Activated CD4-positive, alpha-beta T cell treated with anti-CD3 and anti-CD28 coated beads, Interleukin-2, amount 50 U/mL, for 1 hour (primary cell): ENCODE measurements around the gene BCAS2.
"Not testable (repeated sequence)": the region's sequence is repeated elsewhere in the genome, so short reads cannot be mapped to it uniquely, and the experiment has no call there.

Experiments used
- DNase-seq: peaks from one replicate; pipeline ENCODE4 v3.0.0-alpha.2; 2020

The BCAS2 gene

GRCh38 chr1:114581335-114582287 lies at the start of gene BCAS2:
Gene BCAS2, minus strand, starts transcription at chr1:114581615. Its CDS starts 24 bp downstream, at chr1:114581591.
- peak; percentile 93 for DNase-seq

DNA sequence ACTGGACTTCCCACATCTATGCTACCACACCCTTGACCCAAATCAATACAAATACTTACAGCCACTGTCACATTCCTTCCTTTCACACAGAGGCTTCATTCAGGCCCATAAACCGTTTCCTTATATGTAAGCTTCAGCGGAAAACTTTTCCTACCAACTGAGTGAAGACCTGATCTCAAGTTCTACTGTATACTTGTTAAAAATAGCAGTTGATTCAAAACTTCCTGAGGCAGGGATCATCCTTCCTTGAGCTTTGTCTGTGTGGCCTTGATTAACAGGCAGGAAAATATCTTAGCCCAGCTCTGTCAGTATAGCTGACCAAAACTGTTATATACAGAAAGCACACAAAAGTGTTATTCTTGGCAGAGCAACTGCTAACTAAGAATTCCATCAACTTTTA lies 45.7 kb upstream of the BCAS2 start:
- DNase-seq, result no peak

- no peak for DNase-seq
Measured at GRCh38 chr1:114623364-114623763, 41.9 kb upstream of the BCAS2 start.

GRCh38 chr1:114620419-114620818 lies 39.0 kb upstream of the BCAS2 start:
- no peak for DNase-seq

GRCh38 chr1:114618606-114619005 lies 37.2 kb upstream of the BCAS2 start:
- DNase-seq, result no peak

- no peak for DNase-seq
Measured at GRCh38 chr1:114610546-114611245, 29.3 kb upstream of the BCAS2 start.

GRCh38 chr1:114609826-114610225 lies 28.4 kb upstream of the BCAS2 start:
- no peak for DNase-seq

DNA sequence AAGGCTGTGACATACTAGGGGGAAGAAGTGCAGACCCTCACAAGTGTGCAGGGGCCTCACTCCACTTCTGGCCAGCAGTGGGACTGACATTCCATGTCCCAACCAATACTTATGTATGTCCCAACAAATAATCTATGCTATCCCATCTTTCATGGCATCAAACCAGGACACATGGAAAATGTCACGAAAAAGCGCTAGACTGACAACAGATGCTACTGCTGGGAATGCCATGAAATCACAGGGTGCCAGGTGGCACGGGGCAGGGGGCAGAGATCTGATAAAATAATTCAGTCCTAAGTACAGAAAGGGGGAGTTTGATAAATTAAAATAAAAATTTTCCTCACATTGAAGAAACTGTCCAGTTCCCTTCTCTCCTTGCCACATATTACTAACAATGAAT lies 27.6 kb upstream of the BCAS2 start:
- DNase-seq, result no peak

DNA sequence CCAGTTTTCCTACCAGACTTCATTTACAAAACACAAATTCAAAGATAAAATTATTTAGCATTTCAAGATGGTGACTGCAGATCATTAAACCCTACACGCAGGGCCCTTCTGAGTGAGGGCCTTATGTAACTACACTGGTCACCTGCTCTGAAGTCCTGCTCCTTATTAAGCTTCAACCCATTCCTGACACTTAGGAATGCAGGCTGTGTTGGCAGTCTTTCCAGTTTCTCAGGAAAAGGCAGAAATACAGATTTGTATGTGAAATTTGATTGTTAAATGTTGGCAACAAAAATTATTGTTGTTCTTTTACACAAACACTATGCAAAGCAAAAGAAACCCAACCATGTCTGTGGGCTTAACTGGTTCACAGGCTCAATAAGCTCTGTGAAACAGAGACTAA lies 25.8 kb upstream of the BCAS2 start:
- DNase-seq, result no peak

DNA sequence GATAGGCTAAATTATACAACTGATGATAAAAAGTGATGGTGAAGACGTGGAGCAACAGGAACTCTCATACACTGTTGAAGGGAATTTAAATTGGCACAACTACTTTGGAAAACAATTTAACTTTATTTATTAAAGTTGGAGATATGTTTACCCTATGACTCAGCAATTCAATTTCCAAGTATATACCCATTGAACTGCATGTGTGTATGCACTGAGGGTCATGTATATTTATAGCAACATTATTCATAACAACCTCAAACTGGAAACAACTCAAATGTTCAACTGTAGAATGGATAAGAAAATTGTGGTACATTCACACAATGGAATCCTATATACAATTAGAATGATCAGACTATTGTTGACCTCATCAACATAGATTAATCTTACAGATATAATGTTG lies 16.5 kb upstream of the BCAS2 start:
- DNase-seq, result no peak

DNA sequence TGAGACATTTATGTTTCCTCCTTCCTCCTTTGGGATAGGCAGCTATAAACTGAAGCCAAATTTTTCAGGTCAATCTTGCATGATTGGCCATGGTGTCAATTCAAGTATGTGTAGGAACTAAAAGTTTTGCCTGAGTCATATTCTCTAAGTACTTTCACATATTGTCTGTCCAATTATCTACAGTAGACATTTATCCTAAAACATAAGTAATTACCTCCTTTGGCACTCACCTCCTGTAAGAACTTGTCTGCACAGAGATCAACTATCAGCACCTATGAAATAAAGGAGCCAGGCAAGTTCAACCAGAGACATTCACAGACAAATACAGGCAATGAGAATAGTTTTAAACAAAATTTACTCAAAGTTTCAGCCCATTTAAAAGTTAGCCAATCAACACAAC lies 14.2 kb upstream of the BCAS2 start:
- no peak for DNase-seq

GRCh38 chr1:114594046-114594445 lies 12.6 kb upstream of the BCAS2 start:
- no peak for DNase-seq

DNA sequence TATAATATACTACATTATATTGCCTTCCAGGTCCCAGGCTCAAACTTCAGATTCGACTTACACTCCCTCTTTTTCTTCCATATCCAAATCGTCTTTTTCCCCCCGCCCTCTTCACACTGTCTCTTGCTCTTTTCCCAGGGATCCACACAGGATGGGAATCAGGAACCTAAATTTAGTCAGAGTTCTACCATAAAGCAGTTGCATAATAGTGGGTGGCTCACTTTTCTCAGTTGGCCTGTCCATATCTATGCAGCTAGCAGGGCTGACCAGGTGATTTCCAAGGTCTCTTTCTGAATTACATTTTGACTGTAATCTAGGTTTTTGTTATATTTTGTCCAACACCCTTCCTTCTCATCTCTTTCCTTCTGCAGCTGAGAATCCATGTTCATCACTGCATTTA lies 7.7 kb upstream of the BCAS2 start:
- DNase-seq, result no peak

DNA sequence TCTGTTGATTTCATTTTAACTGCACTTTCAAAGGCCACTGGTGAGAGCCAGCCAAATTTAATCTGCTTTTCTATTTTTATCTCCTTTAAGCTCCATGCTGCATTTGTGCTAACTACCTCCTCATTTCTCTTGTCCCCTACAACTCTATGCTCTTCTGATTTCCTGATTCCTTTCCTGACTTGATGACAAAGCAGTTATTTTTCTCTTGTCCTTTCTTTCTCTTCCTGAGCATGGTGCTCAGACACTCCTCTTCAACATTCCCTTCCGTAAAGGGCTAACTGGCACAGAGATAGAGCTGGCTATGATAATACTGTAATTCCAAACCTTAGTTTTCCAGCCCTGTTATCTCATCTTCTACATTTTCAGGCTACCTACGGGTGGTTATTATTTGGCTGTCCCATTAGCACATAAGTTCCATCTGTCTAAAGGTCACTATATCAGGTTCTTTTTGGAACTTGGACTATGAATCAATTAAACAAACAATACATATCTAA lies 6.8 kb upstream of the BCAS2 start:
- no peak for DNase-seq

DNA sequence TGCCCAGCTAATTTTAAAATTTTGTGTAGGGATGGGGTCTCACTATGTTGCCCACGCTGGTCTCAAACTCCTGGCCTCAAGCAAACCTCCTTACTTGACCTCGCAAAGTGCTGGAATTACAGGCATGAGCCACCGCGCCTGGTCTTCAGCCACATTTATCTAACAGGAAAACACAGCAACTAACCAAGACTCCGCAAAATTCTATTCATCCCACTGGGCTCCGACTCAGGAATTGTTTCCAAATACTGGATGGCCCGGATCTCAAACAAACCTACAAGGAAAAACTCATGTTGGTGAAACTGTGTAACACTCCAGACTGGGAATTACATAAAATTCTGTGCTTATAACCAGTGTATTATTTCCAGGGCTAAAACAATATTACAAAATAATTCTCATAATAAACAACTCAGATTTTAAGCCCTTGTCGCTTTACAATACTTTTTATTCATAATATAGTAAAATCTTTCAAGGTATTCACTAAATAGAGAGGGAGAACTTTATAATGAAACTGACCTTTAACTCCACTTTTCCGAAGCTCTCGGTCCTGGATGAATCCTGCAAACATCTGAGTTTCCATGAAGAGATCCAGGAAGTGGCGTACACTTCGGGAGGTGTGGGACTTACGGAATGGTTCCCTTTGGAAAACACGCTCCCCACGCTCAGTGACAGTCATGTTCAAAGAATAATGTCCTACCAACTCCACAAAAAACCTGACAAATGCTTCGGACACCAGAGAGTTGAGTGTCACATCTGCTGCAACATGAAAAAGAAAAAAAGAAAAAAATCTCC lies 6.0 kb upstream of the BCAS2 start:
- no peak for DNase-seq

GRCh38 chr1:114586513-114587047 lies 5.2 kb upstream of the BCAS2 start:
- no peak for DNase-seq

DNA sequence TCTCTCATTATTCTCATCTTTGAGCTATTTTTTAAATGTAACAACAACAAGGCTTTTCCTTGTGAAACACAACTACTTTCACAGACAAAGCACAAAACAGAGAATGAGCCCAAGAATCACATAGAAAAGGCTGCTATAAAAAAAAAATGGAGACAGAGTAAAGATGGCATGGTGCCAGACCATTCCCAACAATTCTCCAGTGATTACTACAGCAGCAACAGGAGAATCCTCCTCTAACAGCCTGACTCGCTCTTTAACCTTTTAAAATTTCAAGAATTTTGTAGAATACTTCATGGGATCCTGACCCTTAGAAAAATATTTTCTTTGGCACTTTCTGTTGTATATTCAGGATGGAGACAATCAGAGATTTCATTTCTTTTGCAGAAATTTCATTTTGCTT lies 3.8 kb upstream of the BCAS2 start:
- DNase-seq, result no peak

GRCh38 chr1:114574365-114574764 lies 7.0 kb downstream of the BCAS2 start:
- no peak for DNase-seq

DNA sequence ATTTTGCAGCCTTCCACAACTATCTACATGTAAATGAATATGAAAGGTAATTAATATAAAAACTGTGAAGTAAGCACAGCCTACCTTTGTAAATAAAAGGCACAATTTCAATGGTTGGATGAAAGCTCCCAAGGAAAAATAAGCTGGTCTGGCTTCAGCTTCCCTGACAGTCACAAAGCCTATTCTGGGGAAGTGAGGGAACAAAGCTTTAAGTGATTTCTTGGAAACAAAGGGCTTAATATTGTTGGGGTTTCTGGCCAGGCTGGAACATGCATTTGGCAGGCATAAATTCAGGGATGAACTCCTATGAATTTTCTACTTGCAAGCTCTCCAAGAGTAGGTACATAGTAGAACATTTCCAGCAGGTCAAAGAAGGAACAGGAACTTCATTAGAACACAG lies 17.3 kb downstream of the BCAS2 start:
- no peak for DNase-seq

GRCh38 chr1:114562978-114563510 lies 18.4 kb downstream of the BCAS2 start:
- DNase-seq, result not testable (repeated sequence)

GRCh38 chr1:114561333-114561732 lies 20.1 kb downstream of the BCAS2 start:
- DNase-seq, result no peak

DNA sequence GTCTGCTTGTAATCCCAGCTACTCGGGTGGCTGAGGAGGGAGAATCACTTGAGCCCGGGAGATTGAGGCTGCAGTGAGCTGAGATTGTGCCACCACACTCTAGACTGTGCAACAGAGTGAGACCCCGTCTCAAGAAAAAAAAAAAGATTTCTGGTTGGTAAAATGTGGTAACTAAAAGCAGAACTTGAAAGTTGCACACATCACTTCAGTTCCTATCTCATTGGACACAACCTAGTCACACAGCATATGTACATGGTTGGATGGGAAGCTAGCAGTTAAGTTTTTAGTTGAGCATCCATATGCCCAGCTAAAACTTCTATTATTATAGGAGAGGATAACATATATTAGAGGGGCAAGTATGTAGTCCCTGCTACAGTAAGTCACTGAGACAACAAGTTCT lies 22.1 kb downstream of the BCAS2 start:
- no peak for DNase-seq

DNA sequence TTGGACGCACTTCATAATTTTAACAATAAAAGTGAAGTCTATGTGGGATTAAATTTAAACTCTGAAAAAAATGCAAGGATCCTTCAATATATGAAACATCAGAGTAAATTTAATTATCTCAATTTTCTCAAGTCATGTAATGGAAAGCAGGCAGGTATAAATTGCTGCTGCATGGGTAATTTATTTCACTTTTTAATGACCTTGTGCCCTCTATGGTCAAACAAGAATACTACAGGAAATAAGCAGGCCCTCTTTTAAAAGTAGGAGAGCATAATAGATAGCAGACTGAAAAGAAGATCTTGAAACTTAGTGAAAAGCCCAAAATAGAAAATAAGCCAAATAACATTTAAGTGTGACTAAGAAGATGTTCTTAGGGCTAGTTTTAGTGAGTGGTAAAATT lies 22.9 kb downstream of the BCAS2 start:
- DNase-seq, result no peak
